ENCODE measurements around the gene DHCR7. TPM values are rescaled to one million over a fixed set of nuclear protein-coding genes. Genes with fewer than 3 reads are reported as not detected.

Gene DHCR7
- total RNA-seq, 2 experiments from 2014 or later, result 66.4 to 68.9 TPM

GRCh38 chr11:71447791-71448256, 369 bp downstream of the DHCR7 start:
- H3K27me3 Mint-ChIP-seq, result no peaks in the 10 kb centered on the region
- ChIA-PET CTCF (interaction anchor here (1.2 kb wide), 1 partner anchor 20 kb away, joined by 4 read pairs; no protein-coding TSS in a partner anchor), POLR2A (interaction anchor here (0.8 to 1.8 kb wide), 2 partner anchors 10 to 15 kb away, joined by 4 to 5 read pairs; no protein-coding TSS in a partner anchor)
- TF ChIP-seq, protein P1, sequence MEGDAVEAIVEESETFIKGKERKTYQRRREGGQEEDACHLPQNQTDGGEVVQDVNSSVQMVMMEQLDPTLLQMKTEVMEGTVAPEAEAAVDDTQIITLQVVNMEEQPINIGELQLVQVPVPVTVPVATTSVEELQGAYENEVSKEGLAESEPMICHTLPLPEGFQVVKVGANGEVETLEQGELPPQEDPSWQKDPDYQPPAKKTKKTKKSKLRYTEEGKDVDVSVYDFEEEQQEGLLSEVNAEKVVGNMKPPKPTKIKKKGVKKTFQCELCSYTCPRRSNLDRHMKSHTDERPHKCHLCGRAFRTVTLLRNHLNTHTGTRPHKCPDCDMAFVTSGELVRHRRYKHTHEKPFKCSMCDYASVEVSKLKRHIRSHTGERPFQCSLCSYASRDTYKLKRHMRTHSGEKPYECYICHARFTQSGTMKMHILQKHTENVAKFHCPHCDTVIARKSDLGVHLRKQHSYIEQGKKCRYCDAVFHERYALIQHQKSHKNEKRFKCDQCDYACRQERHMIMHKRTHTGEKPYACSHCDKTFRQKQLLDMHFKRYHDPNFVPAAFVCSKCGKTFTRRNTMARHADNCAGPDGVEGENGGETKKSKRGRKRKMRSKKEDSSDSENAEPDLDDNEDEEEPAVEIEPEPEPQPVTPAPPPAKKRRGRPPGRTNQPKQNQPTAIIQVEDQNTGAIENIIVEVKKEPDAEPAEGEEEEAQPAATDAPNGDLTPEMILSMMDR (IDR thresholded peaks at IDR 0.05), result no peak
- intact Hi-C loops (cut with micrococcal nuclease), result no loop called here
- H3K4me1 Mint-ChIP-seq (ENCODE audit: low read depth), result peaks cover 41% of the 10 kb centered on the region
- ATAC-seq (peak; percentile 29), DNase-seq (peak; percentile 59)
- peaks cover 72% of the 10 kb centered on the region for H3K36me3 Mint-ChIP-seq (ENCODE audit: low read depth)
- H3K9me3 Mint-ChIP-seq, result peaks cover 3% of the 10 kb centered on the region
- H3K27ac Mint-ChIP-seq, result peak overlapping the region; percentile 72
- peak overlapping the region; percentile 98 for H3K4me3 Mint-ChIP-seq

GRCh38 chr11:71446942-71447688, 1.1 kb downstream of the DHCR7 start:
- Mint-ChIP-seq H3K27me3 (no peaks in the 10 kb centered on the region), H3K27ac (peak overlapping the region; percentile 72), H3K9me3 (peaks cover 3% of the 10 kb centered on the region), H3K4me3 (peak overlapping the region; percentile 98), H3K36me3 (ENCODE audit: low read depth) (peaks cover 73% of the 10 kb centered on the region), H3K4me1 (ENCODE audit: low read depth) (peaks cover 37% of the 10 kb centered on the region)
- POLR2A ChIA-PET, result interaction anchor here (0.8 to 1.8 kb wide), 2 partner anchors 9 to 15 kb away, joined by 4 to 5 read pairs; no protein-coding TSS in a partner anchor
- no peak for ATAC-seq
- intact Hi-C loops (cut with micrococcal nuclease), result no loop called here
- CTCF ChIA-PET, result no interaction called here
- DNase-seq, result no peak
- TF ChIP-seq, protein P1 (IDR thresholded peaks at IDR 0.05), result no peak

- peaks cover 3% of the 10 kb centered on the region for H3K9me3 Mint-ChIP-seq
- ChIA-PET POLR2A (no interaction called here), CTCF (no interaction called here)
- H3K4me3 Mint-ChIP-seq, result peak overlapping the region; percentile 98
- peaks cover 29% of the 10 kb centered on the region for H3K4me1 Mint-ChIP-seq (ENCODE audit: low read depth)
- ATAC-seq (no peak), DNase-seq (no peak)
- intact Hi-C loops (cut with micrococcal nuclease), result no loop called here
- TF ChIP-seq, protein P1 (IDR thresholded peaks at IDR 0.05), result no peak
- no peaks in the 10 kb centered on the region for H3K27me3 Mint-ChIP-seq
- H3K36me3 Mint-ChIP-seq (ENCODE audit: low read depth), result peaks cover 72% of the 10 kb centered on the region
- no peak overlapping the region for H3K27ac Mint-ChIP-seq
These were observed 2.0 kb downstream of the DHCR7 start for GRCh38 chr11:71446150-71446549.

DNA sequence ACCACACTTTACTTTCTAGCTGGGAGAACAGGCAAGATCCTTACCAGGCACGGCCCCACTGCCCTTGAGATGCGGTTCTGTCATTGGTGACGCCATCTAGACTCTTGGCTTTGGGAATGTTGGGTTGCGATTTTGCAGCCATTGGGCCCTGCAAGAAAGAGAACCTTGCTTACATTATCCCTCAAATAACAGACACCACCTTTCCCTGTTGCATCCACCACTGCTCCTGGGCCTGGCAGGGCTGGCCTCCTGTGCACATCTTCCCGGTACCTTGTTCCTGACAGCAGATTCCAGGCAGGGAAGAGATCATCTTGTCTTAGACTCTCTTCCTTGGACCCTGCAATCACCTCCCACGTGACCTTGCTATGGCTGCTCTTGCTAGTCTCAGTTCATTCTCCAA, 3.4 kb downstream of the DHCR7 start:
- Mint-ChIP-seq H3K27me3 (no peaks in the 10 kb centered on the region), H3K4me3 (no peak overlapping the region), H3K27ac (no peak overlapping the region), H3K9me3 (peaks cover 3% of the 10 kb centered on the region), H3K36me3 (ENCODE audit: low read depth) (peaks cover 75% of the 10 kb centered on the region), H3K4me1 (ENCODE audit: low read depth) (peaks cover 19% of the 10 kb centered on the region)
- ChIA-PET POLR2A (no interaction called here), CTCF (no interaction called here)
- TF ChIP-seq, protein P1 (IDR thresholded peaks at IDR 0.05), result no peak
- ATAC-seq (no peak), DNase-seq (no peak)
- intact Hi-C loops (cut with micrococcal nuclease), result no loop called here

GRCh38 chr11:71443736-71444445, 4.3 kb downstream of the DHCR7 start:
- Mint-ChIP-seq H3K27me3 (no peaks in the 10 kb centered on the region), H3K36me3 (ENCODE audit: low read depth) (peaks cover 71% of the 10 kb centered on the region), H3K4me3 (no peak overlapping the region), H3K4me1 (ENCODE audit: low read depth) (peaks cover 18% of the 10 kb centered on the region), H3K27ac (no peak overlapping the region), H3K9me3 (peaks cover 3% of the 10 kb centered on the region)
- intact Hi-C loops (cut with micrococcal nuclease), result no loop called here
- TF ChIP-seq, protein P1 (IDR thresholded peaks at IDR 0.05), result no peak
- no peak for DNase-seq
- no peak for ATAC-seq
- ChIA-PET CTCF (no interaction called here), POLR2A (no interaction called here)
